Renal cortical epithelial cell (primary cell): ENCODE data around the gene SPG21. TPM values are rescaled to one million over a fixed set of nuclear protein-coding genes. Genes with fewer than 3 reads are reported as not detected.

Experiments used
- DNase-seq: peaks from one replicate; pipeline ENCODE4 v3.0.0-alpha.2; 2011; ENCODE audit warnings: low read depth
- total RNA-seq: library from RNA; depleted of rRNA; stranded (reverse); fragments of >200 nt; gene quantifications from 2 replicates; pipeline ENCODE4 v1.2.3, GENCODE V29; 2014

Gene SPG21
- total RNA-seq, 1 donor from 2014 or later, result 95.5 TPM

GRCh38 chr15:64991536-64992135 lies 1.9 kb upstream of the SPG21 start:
- DNase-seq, result no peak

- no peak for DNase-seq
Observed at GRCh38 chr15:64990168-64990470, 405 bp upstream of the SPG21 start.

DNA sequence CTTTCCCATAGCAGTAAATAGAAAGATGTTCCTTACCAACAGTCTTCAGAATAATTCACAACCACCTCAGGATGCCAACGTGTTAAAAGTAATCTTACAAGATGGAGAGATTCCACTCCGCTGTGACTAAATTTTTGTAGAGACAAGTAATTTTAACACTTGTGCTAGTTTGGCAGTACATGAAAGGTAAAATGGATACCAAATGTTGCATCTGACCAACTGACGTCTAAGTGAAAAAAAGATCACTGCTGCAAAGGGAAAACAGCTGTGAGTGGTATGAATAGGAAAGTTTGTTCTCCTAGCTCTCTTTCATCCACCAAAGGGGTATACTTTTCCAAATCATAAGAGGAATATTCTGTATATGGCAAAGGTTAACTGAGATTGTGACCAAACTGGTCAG lies 2.6 kb downstream of the SPG21 start:
- no peak for DNase-seq

DNA sequence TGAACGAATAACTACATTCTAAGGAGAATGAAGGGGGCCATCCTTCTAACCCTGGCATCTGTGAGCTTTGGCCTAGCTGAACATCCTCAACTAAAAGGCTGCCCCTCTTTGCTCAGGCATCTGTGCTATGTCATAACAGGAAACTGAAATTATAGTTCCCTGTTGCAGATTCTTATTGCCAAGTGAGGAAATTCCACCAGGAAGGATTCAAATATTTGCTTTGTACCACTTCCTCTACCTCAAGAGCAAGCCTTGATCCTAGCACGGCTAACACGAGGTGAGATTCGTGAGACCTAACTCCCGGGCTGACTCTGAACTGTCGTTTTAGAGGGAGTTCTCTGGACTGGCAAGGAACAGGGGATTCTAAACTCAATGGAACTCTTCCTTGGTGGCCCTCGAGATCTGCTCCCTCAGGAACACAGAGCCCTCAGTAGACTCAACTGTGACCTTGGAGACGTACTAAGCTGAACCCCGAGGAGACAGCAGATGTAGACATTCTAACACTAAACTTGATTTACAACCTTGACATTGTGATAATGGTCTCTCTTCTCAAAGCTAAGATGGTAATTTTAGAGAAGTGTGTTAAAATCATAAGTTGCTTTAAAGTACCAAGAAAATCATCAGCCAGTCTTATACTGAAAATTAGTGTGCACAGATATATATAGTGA lies 4.2 kb downstream of the SPG21 start:
- DNase-seq, result no peak

- no peak for DNase-seq
Observed at GRCh38 chr15:64982472-64982871, 7.2 kb downstream of the SPG21 start.

- DNase-seq, result no peak
Observed at GRCh38 chr15:64981812-64982431, 7.8 kb downstream of the SPG21 start.

DNA sequence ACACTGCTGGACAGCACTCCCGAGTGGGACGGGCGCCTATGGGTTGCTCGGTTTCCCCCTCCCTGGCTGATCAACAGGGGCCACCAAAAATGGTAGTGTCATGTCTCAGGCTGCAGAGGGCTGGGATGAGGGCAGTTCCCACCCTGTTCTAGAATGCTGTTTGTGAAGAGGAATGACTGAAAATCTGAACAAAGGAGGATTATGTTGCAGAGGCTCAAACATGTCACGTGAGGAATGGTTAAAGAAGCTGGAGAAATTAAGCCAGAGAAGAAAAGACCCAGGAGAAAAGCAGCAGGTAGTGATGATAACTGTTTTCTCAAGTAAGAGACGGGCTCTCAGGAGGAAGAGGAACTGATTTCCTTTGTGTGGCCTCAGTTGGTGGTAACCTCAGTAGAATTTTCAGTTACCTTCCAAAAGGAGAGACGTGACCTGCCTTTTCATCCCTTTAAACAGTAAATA lies 10.4 kb downstream of the SPG21 start:
- no peak for DNase-seq

- no peak for DNase-seq
Observed at GRCh38 chr15:64975390-64975789, 14.3 kb downstream of the SPG21 start.

DNA sequence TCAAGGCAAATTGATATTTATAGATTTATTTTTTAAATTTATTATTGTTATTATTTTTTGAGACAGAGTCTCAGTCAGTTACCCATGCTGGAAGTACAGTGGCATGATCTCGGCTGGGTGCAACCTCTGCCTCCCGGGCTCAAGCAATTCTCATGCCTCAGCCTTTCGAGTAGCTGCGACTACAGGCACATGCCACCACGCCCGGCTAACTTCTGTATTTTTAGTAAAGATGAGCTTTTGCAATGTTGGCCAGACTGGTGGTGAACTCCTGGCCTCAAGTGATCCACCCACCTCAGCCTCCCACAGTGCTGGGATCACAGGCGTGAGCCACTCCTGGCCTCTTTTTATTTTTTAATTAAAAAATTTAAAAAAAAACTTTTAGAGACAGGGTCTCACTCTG lies 19.0 kb downstream of the SPG21 start:
- DNase-seq, result no peak

DNA sequence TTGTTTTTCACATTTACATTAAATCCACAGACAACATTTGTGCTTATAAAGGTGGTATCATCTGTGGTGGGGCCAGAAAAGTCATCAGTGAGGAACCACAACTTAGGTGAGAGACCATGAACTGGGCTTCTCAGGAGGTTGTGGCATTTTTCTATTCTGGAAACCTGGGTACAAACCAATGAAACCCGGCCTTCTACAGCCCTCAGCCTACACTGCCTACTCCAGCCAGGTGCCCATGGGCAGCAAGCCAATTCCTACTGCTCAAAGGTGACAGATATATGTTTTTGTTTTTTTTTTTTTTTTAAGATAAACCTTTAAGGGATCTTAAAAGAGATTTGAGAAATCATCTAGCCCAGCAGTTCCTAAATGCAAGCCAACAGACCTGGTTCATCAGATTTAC lies 20.3 kb downstream of the SPG21 start:
- DNase-seq, result no peak

DNA sequence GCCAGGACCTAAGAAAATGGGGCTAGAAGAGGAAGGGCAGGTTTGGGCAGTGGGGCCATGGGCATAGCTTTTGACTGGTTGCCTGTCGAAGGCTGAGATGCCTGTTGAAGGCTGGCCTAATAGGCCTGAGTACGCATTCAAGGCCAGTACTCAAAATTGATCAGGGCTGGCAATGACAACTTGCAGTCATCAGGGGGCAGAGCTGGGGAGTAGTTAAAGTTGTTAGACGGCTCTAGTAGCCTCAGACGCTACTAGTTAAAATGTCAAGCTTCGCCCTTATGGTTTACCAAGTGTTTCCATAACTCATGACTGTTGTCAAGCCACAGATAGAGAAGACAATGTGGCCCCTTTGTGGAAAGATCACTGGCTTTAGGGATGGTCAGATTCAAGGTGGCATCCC lies 28.7 kb downstream of the SPG21 start:
- no peak for DNase-seq

DNA sequence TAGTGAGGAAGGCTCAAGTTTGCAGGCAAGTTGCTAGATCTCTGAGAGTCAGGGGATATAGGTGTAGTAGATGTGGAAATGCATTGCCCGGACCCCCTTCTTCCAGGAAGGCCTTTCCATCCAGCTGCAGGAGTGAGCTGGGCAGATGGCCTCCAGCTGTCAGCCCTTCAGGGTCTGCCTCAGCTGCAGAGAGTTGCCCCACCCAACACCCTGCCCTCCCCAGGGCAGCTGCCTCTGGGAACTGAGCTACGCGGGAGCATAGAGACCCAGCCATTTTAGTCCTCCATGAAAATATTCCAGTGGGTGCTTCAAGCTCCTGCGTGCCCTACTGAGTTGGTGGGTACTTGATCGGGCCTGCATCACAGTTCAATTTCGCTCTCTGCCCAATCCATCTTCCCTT lies 29.6 kb downstream of the SPG21 start:
- DNase-seq, result no peak

GRCh38 chr15:64959128-64959527 lies 30.6 kb downstream of the SPG21 start:
- DNase-seq, result no peak

DNA sequence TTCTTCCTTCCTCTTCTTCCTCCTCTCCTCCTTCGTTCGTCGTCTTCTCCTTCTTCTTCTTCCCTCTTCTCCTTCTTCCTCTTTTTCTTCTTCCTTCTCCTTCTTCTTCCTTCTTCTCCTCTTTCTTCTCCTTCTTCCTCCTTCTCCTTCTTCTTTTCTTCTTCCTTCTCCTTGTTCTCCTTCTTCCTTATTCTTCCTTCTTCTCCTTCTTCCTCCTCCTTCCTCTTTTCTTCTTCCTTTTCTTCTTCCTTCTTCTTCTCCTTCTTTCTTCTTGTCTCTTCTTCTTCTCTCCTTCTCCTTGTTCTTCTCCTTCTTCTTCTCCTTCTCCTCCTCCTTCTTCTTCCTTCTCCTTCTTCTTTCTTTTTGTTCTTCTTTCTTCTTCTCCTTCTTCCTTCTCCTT lies 35.3 kb downstream of the SPG21 start:
- no peak for DNase-seq

GRCh38 chr15:64951777-64952418 lies 37.8 kb downstream of the SPG21 start:
- DNase-seq, result no peak

GRCh38 chr15:64950888-64951287 lies 38.8 kb downstream of the SPG21 start:
- DNase-seq, result no peak

GRCh38 chr15:64949383-64950186 lies 40.1 kb downstream of the SPG21 start:
- DNase-seq, result no peak

- no peak for DNase-seq
Observed at GRCh38 chr15:64948916-64949315, 40.8 kb downstream of the SPG21 start.

DNA sequence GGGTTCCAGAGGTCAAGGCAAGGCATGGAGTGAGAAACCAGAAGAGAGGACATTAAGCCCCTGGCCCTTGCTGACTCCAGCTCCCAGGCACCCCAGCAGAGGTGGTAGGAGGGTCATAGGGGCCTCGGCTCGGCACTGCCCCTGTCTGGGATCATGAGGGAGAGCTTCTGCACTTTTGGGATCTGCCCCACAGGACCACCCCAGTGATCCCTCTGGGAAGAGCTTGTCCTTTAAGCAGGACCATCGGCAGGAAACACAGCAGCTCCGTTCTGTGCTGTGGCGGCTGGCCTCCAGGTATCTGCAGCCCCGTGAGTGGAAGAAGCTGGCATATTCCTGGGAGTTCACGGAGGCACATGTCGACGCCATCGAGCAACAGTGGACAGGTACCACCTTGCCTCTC lies 42.5 kb downstream of the SPG21 start:
- no peak for DNase-seq

- DNase-seq, result no peak
Observed at GRCh38 chr15:64944961-64945360, 44.8 kb downstream of the SPG21 start.

DNA sequence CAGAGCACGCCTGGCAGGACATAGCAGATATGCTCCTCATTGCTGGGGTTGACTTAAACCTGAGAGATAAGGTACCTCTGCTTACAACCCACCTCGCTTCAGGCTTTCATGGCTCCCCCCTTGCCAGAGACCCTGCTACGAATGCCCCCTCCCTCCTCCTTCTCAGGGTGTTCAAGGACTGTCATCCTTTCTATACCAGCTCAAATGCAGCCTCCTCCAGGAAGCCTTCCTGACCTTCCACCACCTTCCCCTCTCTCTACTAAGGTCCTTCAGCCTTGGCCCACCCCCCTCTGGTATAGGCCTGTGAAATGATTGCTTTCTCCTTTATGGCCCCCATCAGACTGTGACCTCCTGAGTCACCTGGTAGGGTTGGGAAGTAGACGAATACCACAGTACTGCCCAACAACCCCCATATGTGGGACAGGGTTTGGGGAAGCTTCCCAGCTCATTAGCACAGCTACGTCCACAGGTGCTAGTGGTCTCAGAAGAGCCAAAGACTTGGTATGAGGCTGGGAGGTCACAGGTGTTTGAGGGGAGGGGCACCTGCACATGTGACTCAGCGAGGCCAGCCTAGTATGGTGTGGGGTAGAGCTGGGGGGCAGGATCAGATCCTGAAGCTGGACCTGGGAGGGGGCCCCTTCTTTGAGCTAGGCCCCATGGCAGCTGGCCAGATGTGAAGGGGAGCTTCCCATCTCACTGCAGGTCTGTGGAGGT lies 46.0 kb downstream of the SPG21 start:
- DNase-seq, result no peak

DNA sequence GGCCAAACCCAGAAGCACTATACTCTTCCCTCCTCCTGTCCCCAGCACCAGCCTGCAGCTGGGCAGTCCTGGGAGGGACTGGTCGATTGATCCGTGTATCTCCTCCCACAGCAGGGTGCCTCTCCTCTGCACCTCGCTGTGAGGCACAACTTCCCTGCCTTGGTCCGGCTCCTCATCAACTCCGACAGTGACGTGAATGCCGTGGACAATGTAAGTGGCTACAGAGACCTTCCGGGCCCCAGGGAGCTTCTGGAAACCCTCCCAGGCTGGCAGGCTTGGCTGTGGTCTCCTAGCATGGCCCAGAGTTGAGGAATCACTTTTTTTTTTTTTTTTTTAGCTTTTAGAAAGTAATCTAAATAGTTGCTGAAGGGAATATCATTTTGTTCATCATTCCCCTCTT lies 47.4 kb downstream of the SPG21 start:
- DNase-seq, result no peak
